ENCODE data around the gene ADSS1.

ADSS1 gene

DNA sequence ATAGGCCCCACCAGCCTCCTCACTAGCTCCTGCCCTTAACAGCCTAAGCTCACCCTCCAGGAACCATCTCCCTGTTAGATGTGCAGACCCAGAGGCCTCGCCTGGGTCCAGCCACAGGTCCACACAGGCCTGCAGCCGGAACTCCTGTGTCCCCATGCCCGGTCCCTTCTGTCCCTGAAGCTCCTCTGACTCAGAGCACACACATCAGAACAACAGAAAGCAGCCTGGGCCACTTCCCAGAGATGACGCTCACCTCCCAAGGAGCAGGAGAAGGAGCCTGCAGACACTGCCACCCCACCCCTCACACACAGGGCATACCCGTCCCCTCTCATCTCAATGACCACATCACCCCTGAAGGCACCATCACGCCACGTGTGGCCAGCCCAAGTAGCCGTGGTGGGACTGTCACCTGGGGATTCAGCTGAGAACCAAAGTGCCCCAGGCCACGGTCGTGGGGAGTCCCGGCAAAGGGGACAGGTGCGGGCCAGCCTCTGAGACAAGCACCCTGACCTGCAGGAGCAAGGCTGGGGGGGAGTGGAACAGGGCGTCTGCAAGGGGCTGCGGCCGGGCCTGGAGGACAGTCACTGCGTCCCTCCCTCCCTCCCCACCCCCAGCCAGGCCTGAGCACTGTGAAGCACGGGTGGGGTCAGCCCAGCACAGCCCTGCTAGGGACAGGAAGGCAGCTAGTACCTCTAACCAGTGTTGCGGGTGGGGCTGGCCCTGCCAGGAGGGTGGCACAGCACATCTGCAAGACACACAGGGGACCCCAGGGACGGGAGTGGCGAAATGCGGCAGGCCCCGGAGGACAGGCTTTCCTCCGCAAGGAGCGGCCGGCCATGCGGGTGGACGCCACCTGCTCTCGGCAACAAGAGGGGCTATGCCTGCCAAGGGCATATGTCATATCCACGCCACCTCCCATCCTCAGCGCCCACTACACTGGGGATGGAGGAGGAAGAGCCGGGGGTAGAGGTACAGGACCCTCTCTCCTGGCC lies 66.0 kb downstream of the ADSS1 start:
- no peak for TF ChIP-seq EZH2phosphoT487 (IDR thresholded peaks at IDR 0.05; ENCODE audit: borderline replicate concordance, low read length)
- TF ChIP-seq, protein P1, sequence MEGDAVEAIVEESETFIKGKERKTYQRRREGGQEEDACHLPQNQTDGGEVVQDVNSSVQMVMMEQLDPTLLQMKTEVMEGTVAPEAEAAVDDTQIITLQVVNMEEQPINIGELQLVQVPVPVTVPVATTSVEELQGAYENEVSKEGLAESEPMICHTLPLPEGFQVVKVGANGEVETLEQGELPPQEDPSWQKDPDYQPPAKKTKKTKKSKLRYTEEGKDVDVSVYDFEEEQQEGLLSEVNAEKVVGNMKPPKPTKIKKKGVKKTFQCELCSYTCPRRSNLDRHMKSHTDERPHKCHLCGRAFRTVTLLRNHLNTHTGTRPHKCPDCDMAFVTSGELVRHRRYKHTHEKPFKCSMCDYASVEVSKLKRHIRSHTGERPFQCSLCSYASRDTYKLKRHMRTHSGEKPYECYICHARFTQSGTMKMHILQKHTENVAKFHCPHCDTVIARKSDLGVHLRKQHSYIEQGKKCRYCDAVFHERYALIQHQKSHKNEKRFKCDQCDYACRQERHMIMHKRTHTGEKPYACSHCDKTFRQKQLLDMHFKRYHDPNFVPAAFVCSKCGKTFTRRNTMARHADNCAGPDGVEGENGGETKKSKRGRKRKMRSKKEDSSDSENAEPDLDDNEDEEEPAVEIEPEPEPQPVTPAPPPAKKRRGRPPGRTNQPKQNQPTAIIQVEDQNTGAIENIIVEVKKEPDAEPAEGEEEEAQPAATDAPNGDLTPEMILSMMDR (IDR thresholded peaks at IDR 0.05; ENCODE audit: low read depth, low read length, poor library complexity, severe bottlenecking), result no peak
- Histone ChIP-seq H3K36me3 (ENCODE audit: control insufficient read depth, low read length) (peaks cover 45% of the 10 kb centered on the region), H3K9me3 (ENCODE audit: control insufficient read depth, insufficient read depth, low read length) (no peaks in the 10 kb centered on the region), H3K27ac (ENCODE audit: low read depth, low read length) (no peak overlapping the region), H3K79me2 (ENCODE audit: control insufficient read depth, low read length) (peaks cover 69% of the 10 kb centered on the region), H3K27me3 (ENCODE audit: control insufficient read depth, low read length) (no peaks in the 10 kb centered on the region), H3K9me2 (replicated peaks; ENCODE audit: control insufficient read depth, low read length) (no peaks in the 10 kb centered on the region), H3K4me2 (ENCODE audit: low read length) (no peak overlapping the region), H4K20me1 (ENCODE audit: control insufficient read depth, insufficient read depth, low read depth, low read length) (peaks cover 14% of the 10 kb centered on the region), H3K4me1 (ENCODE audit: control insufficient read depth, low read length) (peaks cover 12% of the 10 kb centered on the region), H3K4me3 (ENCODE audit: low read length) (no peak overlapping the region), H3F3A (ENCODE audit: control insufficient read depth, insufficient read depth) (no peaks in the 10 kb centered on the region)

DNA sequence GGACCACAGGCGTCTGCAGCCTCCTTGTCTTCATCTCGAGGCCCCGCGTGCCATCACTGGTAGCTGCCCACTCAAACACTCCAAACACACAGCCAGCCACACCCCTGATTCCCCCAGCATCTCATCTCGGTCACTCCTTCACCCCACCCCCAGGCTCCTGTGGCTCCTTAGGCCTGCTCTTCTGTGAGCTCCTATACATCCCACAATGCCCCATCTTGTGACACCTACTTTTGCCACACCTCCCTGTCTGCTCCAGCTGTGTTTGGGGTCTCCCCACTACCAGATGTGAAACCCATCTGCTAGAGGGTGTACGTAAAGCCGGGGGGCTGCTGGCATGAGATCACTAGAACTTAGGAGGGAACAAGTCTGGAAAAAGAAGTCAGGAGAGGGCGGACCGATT lies 67.4 kb downstream of the ADSS1 start:
- H3K4me3 ChIP-seq (ENCODE audit: low read length), result no peak overlapping the region
- no peaks in the 10 kb centered on the region for H3K9me3 ChIP-seq (ENCODE audit: control insufficient read depth, insufficient read depth, low read length)
- H3F3A ChIP-seq (ENCODE audit: control insufficient read depth, insufficient read depth), result no peaks in the 10 kb centered on the region
- peaks cover 6% of the 10 kb centered on the region for H3K27me3 ChIP-seq (ENCODE audit: control insufficient read depth, low read length)
- no peak for TF ChIP-seq EZH2phosphoT487 (IDR thresholded peaks at IDR 0.05; ENCODE audit: borderline replicate concordance, low read length)
- TF ChIP-seq, protein P1 (IDR thresholded peaks at IDR 0.05; ENCODE audit: low read depth, low read length, poor library complexity, severe bottlenecking), result no peak
- peaks cover 19% of the 10 kb centered on the region for H3K4me1 ChIP-seq (ENCODE audit: control insufficient read depth, low read length)
- no peaks in the 10 kb centered on the region for H3K9me2 ChIP-seq (replicated peaks; ENCODE audit: control insufficient read depth, low read length)
- H3K79me2 ChIP-seq (ENCODE audit: control insufficient read depth, low read length), result peaks cover 69% of the 10 kb centered on the region
- H4K20me1 ChIP-seq (ENCODE audit: control insufficient read depth, insufficient read depth, low read depth, low read length), result peaks cover 14% of the 10 kb centered on the region
- peaks cover 45% of the 10 kb centered on the region for H3K36me3 ChIP-seq (ENCODE audit: control insufficient read depth, low read length)
- H3K4me2 ChIP-seq (ENCODE audit: low read length), result no peak overlapping the region
- H3K27ac ChIP-seq (ENCODE audit: low read depth, low read length), result no peak overlapping the region

DNA sequence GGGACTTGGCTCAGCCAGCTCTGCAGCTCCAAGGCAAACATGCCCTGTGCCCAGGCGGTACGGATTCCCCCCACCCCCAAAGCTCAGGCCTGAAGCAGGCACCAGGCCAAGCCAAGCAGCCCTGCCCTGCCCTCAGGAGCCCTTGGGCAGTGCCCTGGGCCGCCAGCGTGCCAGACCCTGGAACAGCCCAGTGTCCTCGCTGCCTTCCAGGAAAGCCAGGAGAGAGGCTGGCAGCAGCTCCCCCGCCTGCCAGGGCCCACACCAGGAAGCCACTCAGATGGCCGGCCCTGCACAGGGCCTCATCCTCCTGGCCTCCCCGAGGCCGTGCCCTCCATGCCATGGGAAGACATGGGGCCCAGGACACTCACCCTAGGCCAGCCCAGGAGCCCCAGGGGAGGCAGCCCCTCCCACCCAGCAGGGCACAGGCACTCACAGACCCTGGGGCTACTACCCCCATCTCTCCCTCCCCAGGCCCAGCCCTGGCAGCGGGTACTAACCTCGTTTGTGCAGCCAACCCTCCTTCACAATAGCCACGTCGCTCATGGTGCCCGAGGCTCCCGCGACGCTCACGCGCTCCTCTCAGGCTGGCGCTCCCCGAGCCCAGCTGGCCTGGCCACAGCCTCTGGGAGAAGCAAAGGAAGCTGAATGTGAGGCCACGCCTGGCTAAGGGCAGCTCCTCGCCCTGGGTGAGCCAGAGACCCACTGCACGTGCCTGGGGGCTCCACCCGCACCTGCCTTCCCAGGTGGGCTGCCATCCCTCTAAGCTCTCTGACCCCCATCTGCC lies 68.3 kb downstream of the ADSS1 start:
- H3K4me1 ChIP-seq (ENCODE audit: control insufficient read depth, low read length), result peaks cover 19% of the 10 kb centered on the region
- H3K9me2 ChIP-seq (replicated peaks; ENCODE audit: control insufficient read depth, low read length), result no peaks in the 10 kb centered on the region
- H3K27ac ChIP-seq (ENCODE audit: low read depth, low read length), result no peak overlapping the region
- H3K79me2 ChIP-seq (ENCODE audit: control insufficient read depth, low read length), result peaks cover 69% of the 10 kb centered on the region
- H3K9me3 ChIP-seq (ENCODE audit: control insufficient read depth, insufficient read depth, low read length), result no peaks in the 10 kb centered on the region
- H3K27me3 ChIP-seq (ENCODE audit: control insufficient read depth, low read length), result peaks cover 15% of the 10 kb centered on the region
- H3F3A ChIP-seq (ENCODE audit: control insufficient read depth, insufficient read depth), result no peaks in the 10 kb centered on the region
- no peak overlapping the region for H3K4me3 ChIP-seq (ENCODE audit: low read length)
- peaks cover 14% of the 10 kb centered on the region for H4K20me1 ChIP-seq (ENCODE audit: control insufficient read depth, insufficient read depth, low read depth, low read length)
- peak overlapping the region; percentile 4; the same call in 1 of the 2 replicates for H3K4me2 ChIP-seq (ENCODE audit: low read length)
- TF ChIP-seq, protein P1 (IDR thresholded peaks at IDR 0.05; ENCODE audit: low read depth, low read length, poor library complexity, severe bottlenecking), result no peak
- TF ChIP-seq EZH2phosphoT487 (IDR thresholded peaks at IDR 0.05; ENCODE audit: borderline replicate concordance, low read length), result no peak
- peaks cover 38% of the 10 kb centered on the region for H3K36me3 ChIP-seq (ENCODE audit: control insufficient read depth, low read length)
